K562 (cell line): ENCODE results near the gene ACAP3. TPM values are rescaled to one million over a fixed set of nuclear protein-coding genes. Genes with fewer than 3 reads are reported as not detected.

Source experiments
- ATAC-seq: fragments of 200-7000 bp; cut with Tn5 transposase; 3 replicates; pipeline ENCODE4 v1.9.1; 2020; ENCODE audit warnings: moderate library complexity
- BruUV-seq: library from RNA; stranded (reverse); fragments of 400-500 nt; replicated peaks from 2 replicates; lab custom pipeline; 2021; lab: Mats Ljungman, UMichigan
- CTCF ChIA-PET: fragments of 300-600 bp; formaldehyde crosslinking; extraction: SDS; loops from one replicate; lab custom pipeline; 2021; ENCODE audit warnings: low intra/inter-chr PET ratio; lab: Yijun Ruan, JAX
- POLR2A ChIA-PET: fragments of 300-600, 350-650 bp; sonication (Branson Sonifier 250); formaldehyde crosslinking; extraction: SDS; loops from one replicate; lab custom pipeline; 2021; ENCODE audit warnings: antibody characterized with exemption, inconsistent platforms; lab: Yijun Ruan, JAX
- DNase-seq, 4 experiments: peaks; one replicate each; pipeline versions ENCODE4 v3.0.0 to v3.0.0-alpha.2; 2011 to 2018; ENCODE audit warnings: low spot score in 3 of 4, mixed read lengths in 3 of 4; ENCODE audit errors: extremely low read depth in 1 of 4
- FAIRE-seq: peaks from 2 replicates; lab custom pipeline; 2011; peaks lifted over from hg19 to GRCh38; lab: Jason Lieb, UNC
- H2AFZ ChIP-seq: 2 replicates; pipeline ENCODE4 v1.6.0; 2011; ENCODE audit warnings: low read depth, low read length, control low read depth, inconsistent platforms
- H3K27ac ChIP-seq: fragments of 200-600 bp; 3 replicates; pipeline ENCODE4 v1.8.0; 2011; ENCODE audit warnings: low read depth, mild to moderate bottlenecking, control low read depth, inconsistent platforms, low read length, moderate library complexity, mixed read lengths; ENCODE audit errors: extremely low read depth
- H3K27me3 ChIP-seq, 2 experiments: fragments of 300-600 bp in 1 of 2; 2 replicates in 1 of 2; 3 replicates in 1 of 2; pipeline versions ENCODE4 v1.6.0 to v1.8.0; 2011; ENCODE audit warnings: inconsistent platforms in 2 of 2, low read length in 2 of 2, mild to moderate bottlenecking in 1 of 2, mixed read lengths in 1 of 2, moderate library complexity in 1 of 2; ENCODE audit not compliant: control insufficient read depth in 2 of 2, insufficient read depth in 2 of 2
- H3K36me3 ChIP-seq: fragments of 300-600 bp; 3 replicates; pipeline ENCODE4 v1.8.0; 2011; ENCODE audit warnings: mild to moderate bottlenecking, low read length, inconsistent platforms; ENCODE audit not compliant: control insufficient read depth, insufficient read depth
- H3K4me1 ChIP-seq, 2 experiments: fragments of 200-600 bp in 1 of 2; replicated peaks in 1 of 2; 2 replicates in 1 of 2; 3 replicates in 1 of 2; pipeline versions ENCODE4 v1.5.1 to v1.8.0; 2011; ENCODE audit warnings: inconsistent platforms in 2 of 2, low read length in 2 of 2, mild to moderate bottlenecking in 1 of 2, mixed read lengths in 1 of 2, moderate library complexity in 1 of 2; ENCODE audit not compliant: control insufficient read depth in 2 of 2, insufficient read depth in 2 of 2
- H3K4me2 ChIP-seq: 2 replicates; pipeline ENCODE4 v1.6.1; 2011; ENCODE audit warnings: low read length, control low read depth, inconsistent platforms, mixed read lengths; ENCODE audit not compliant: insufficient read depth
- H3K4me3 ChIP-seq: fragments of 200-600 bp; sonication (generic), shearing (Covaris generic); 2 replicates; pipeline ENCODE4 v1.5.1; 2016; ENCODE audit warnings: control low read depth, inconsistent platforms
- H3K79me2 ChIP-seq: fragments of 200-600 bp; 3 replicates; pipeline ENCODE4 v1.8.0; 2011; ENCODE audit warnings: low read length, inconsistent platforms; ENCODE audit not compliant: control insufficient read depth, insufficient read depth
- H3K9ac ChIP-seq, 2 experiments: 2 replicates each; pipeline versions ENCODE4 v1.6.0 to v1.6.1; 2011; ENCODE audit warnings: low read depth in 2 of 2, low read length in 2 of 2, control low read depth in 1 of 2, inconsistent platforms in 1 of 2, mild to moderate bottlenecking in 1 of 2, mixed read lengths in 1 of 2; ENCODE audit not compliant: insufficient read depth in 1 of 2
- H3K9me1 ChIP-seq: one replicate; pipeline ENCODE4 v1.6.0; 2011; ENCODE audit warnings: inconsistent platforms, mild to moderate bottlenecking, low read length, moderate library complexity; ENCODE audit not compliant: control insufficient read depth, insufficient read depth
- H3K9me3 ChIP-seq: replicated peaks from 2 replicates; pipeline ENCODE4 v1.5.1; 2011; ENCODE audit warnings: low read depth, low read length, inconsistent platforms; ENCODE audit not compliant: control insufficient read depth, insufficient read depth
- H4K20me1 ChIP-seq: replicated peaks from 2 replicates; pipeline ENCODE4 v1.6.1; 2011; ENCODE audit warnings: low read length, inconsistent platforms, mixed read lengths; ENCODE audit not compliant: control insufficient read depth, insufficient read depth
- BCOR ChIP-seq: fragments of 450-650 bp; IDR thresholded peaks from 2 replicates; pipeline ENCODE4 v1.6.1; 2016
- KHSRP ChIP-seq: fragments of 450-650 bp; IDR thresholded peaks from 2 replicates; pipeline ENCODE4 v1.6.1; 2017
- POLR2G ChIP-seq: fragments of 200-400 bp; formaldehyde crosslinking; IDR thresholded peaks from 2 replicates; pipeline ENCODE4 v1.6.1; 2017; ENCODE audit warnings: low read depth, mild to moderate bottlenecking, antibody characterized with exemption, low read length, moderate library complexity
- RBFOX2 ChIP-seq: fragments of 200-400 bp; formaldehyde crosslinking; IDR thresholded peaks from 2 replicates; pipeline ENCODE4 v1.6.1; 2017; ENCODE audit warnings: low read depth, mild to moderate bottlenecking, low read length, moderate library complexity
- SAFB ChIP-seq: fragments of 200-400 bp; formaldehyde crosslinking; IDR thresholded peaks from 2 replicates; pipeline ENCODE4 v1.6.1; 2017; ENCODE audit warnings: low read depth, low read length, borderline replicate concordance
- SMAD3 ChIP-seq: fragments of 450-650 bp; formaldehyde crosslinking; conservative IDR thresholded peaks from 2 replicates; pipeline ENCODE4 v1.4.0; 2020; ENCODE audit warnings: mild to moderate bottlenecking
- U2AF2 ChIP-seq: fragments of 200-400 bp; formaldehyde crosslinking; optimal IDR thresholded peaks from 2 replicates; pipeline ENCODE3; 2017; ENCODE audit warnings: low read depth, mild to moderate bottlenecking, low read length
- YY1 ChIP-seq, 3 experiments: IDR thresholded peaks; 2 replicates each; pipeline ENCODE4 v1.6.1; 2011; ENCODE audit warnings: low read length in 2 of 3, mild to moderate bottlenecking in 2 of 3, moderate library complexity in 2 of 3, borderline replicate concordance in 1 of 3, control low read depth in 1 of 3, low read depth in 1 of 3; ENCODE audit not compliant: insufficient read depth in 3 of 3, insufficient replicate concordance in 2 of 3, control insufficient read depth in 1 of 3, insufficient read length in 1 of 3; ENCODE audit errors: extremely low read depth in 1 of 3
- ZNF586 ChIP-seq: fragments of 450-650 bp; formaldehyde crosslinking; conservative IDR thresholded peaks from 2 replicates; pipeline ENCODE4 v1.4.0; 2020; ENCODE audit warnings: mild to moderate bottlenecking, moderate library complexity
- ZNF695 ChIP-seq: fragments of 450-650 bp; formaldehyde crosslinking; IDR thresholded peaks from 2 replicates; pipeline ENCODE4 v1.4.0; 2020; ENCODE audit warnings: mild to moderate bottlenecking, moderate library complexity
- ZSCAN29 ChIP-seq: fragments of 450-650 bp; IDR thresholded peaks from 2 replicates; pipeline ENCODE4 v1.6.1; 2017
- WGBS: fragments of 100-300 bp; shearing (Covaris generic); methylation state at CpG from one replicate; pipeline ENCODE4 v1.1.6; 2016; ENCODE audit warnings: low coverage, mixed read lengths; ENCODE audit not compliant: insufficient coverage; ENCODE audit errors: missing lambda C conversion rate; 5-methylcytosine and 5-hydroxymethylcytosine counted together
- in situ Hi-C: fragments of 300-500 bp; cut with MboI; formaldehyde crosslinking; loops from 4 replicates; pipeline ENCODE4 v1.15.0; 2018; ENCODE audit warnings: inconsistent platforms, mixed read lengths
- intact Hi-C: fragments of 100-400 bp; cut with micrococcal nuclease; formaldehyde crosslinking; loops from 2 replicates; pipeline ENCODE4 v1.14.2; 2022
- polyA plus RNA-seq, 8 experiments: library from polyadenylated mRNA; depleted of rRNA in 4 of 8; stranded (reverse) in 5 of 8; unstranded in 3 of 8; fragments of >200 nt; fragmentation: Nextera tagmentation in 2 of 8; fragmentation: Illumina TruSeq in 1 of 8; extraction: Ambion mirVana in 2 of 8; extraction: Trizol in 1 of 8; gene quantifications; 2 replicates each; pipeline versions ENCODE4 v1.2.1 to v1.2.3, GENCODE V29; 2011 to 2014; ENCODE audit warnings: inconsistent platforms in 1 of 8, missing spikeins in 1 of 8
- total RNA-seq, 7 experiments: library from RNA; depleted of rRNA in 6 of 7; stranded (reverse); fragments of >200 nt in 6 of 7; fragmentation: Illumina TruSeq in 2 of 7; extraction: Trizol in 2 of 7; gene quantifications; 2 replicates each; pipeline versions ENCODE4 v1.2.1 to v1.2.3, GENCODE V29; 2011 to 2021; ENCODE audit warnings: low replicate concordance in 1 of 7
- TF ChIP-seq, protein P1 (sequence below): sonication (generic); formaldehyde crosslinking; IDR thresholded peaks from 2 replicates; pipeline ENCODE4 v1.9.0; 2022; ENCODE audit warnings: mild to moderate bottlenecking, missing genetic modification reagents
- TF ChIP-seq, protein P2 (sequence below): fragments of 250-450 bp; sonication (Bioruptor Pico); IDR thresholded peaks from 2 replicates; pipeline ENCODE4 v1.5.0; 2021

Gene ACAP3
- total and polyA plus RNA-seq, 9 of the 15 experiments (the other 6 are each of a cell fraction or from before 2014, with no cell fraction given), result 0.01 to 49.0 (median 12.0) TPM

DNA sequence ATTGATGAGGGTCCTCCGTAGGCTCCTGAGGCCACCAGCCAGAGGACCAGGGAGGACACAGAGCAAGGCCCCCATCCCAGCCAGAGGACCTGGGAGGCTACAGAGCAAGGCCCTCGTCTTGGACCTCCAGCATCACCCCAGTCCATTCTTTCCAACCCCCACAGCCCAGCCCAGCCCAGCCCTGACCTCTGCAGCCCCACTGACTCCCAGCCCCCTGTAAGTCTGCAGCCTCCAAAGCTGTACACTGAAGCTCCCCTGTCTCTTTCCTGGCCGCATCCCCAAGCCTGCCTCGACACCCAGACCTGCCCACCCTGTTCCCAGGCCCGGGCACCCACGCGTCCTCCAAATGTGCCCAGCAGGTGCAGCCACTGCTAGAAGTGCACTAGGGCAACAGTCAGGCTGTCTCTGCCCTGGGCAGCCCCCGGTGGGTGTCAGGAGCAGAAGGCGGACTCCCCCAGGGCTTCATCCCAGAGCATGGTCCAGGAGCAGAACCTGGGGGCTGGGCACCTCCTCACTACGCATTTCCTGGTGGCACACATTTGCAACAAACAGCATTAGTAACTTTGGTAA is 39.4 kb upstream of the ACAP3 start:
- peaks cover 8% of the 10 kb centered on the region for H3K9me1 ChIP-seq
- peak overlapping the region; percentile 82 to 98 for H3K9ac ChIP-seq
- peaks cover 30% of the 10 kb centered on the region; the same call in 1 of the 3 replicates for H3K36me3 ChIP-seq
- no peak for FAIRE-seq
- peak overlapping the region; percentile 91 for H3K4me2 ChIP-seq
- WGBS, result 77% methylated on average over 10 of the region's 10 CpGs
- no TSS peak for BruUV-seq
- no peak for ATAC-seq
- H3K27ac ChIP-seq, result peak overlapping the region; percentile 95; the same call in 1 of the 3 replicates
- TF ChIP-seq POLR2G, result peak; percentile 2; the same call in 1 of the 2 replicates
- TF ChIP-seq KHSRP, result no peak
- no peak for DNase-seq
- CTCF ChIA-PET, result no interaction called here
- POLR2A ChIA-PET, result interaction anchor here (0.5 to 4.8 kb wide), 11 partner anchors 9 to 254 kb away, joined by 3 to 22 read pairs (median 6); partner anchors contain the start of genes AURKAIP1 and MRPL20
- no peaks in the 10 kb centered on the region for H3K9me3 ChIP-seq
- H3K79me2 ChIP-seq, result peaks cover 65% of the 10 kb centered on the region
- in situ Hi-C loops, result no loop called here
- H3K27me3 ChIP-seq, result no peaks in the 10 kb centered on the region
- peaks cover 39% of the 10 kb centered on the region for H4K20me1 ChIP-seq
- intact Hi-C loops, result no loop called here
- H3K4me1 ChIP-seq, result peaks cover 14 to 82% of the 10 kb centered on the region in 2 experiments; a peak in 3 of 5 replicates
- no peak overlapping the region for H2AFZ ChIP-seq
- peak overlapping the region; percentile 98 for H3K4me3 ChIP-seq

GRCh38 chr1:1346501-1346890 is 38.8 kb upstream of the ACAP3 start:
- TF ChIP-seq RBFOX2 (0 out of 2 replicates have a peak, but pooled peaks have one; percentile 5), YY1 (IDR thresholded peaks at IDR 0.05; ENCODE audit: borderline replicate concordance in 1 of 3, control insufficient read depth in 1 of 3, extremely low read depth in 1 of 3, insufficient read depth in 3 of 3, insufficient read length in 1 of 3, insufficient replicate concordance in 2 of 3, low read depth in 1 of 3, low read length in 2 of 3) (no peak), U2AF2 (no peak), ZNF586 (CRISPR knock-in tag) (no peak), SMAD3 (CRISPR knock-in tag) (no peak), SAFB (no peak), BCOR (no peak), ZNF695 (no peak), ZSCAN29 (no peak)
- TF ChIP-seq, protein P1, sequence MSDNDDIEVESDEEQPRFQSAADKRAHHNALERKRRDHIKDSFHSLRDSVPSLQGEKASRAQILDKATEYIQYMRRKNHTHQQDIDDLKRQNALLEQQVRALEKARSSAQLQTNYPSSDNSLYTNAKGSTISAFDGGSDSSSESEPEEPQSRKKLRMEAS (CRISPR knock-in tag), result 0 out of 2 replicates have a peak, but pooled peaks have one; percentile 7
- TF ChIP-seq, protein P2, sequence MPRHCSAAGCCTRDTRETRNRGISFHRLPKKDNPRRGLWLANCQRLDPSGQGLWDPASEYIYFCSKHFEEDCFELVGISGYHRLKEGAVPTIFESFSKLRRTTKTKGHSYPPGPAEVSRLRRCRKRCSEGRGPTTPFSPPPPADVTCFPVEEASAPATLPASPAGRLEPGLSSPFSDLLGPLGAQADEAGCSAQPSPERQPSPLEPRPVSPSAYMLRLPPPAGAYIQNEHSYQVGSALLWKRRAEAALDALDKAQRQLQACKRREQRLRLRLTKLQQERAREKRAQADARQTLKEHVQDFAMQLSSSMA (CRISPR knock-in tag), result no peak
- Histone ChIP-seq H3K9me1 (peaks cover 8% of the 10 kb centered on the region), H3K4me1 (peaks cover 11 to 82% of the 10 kb centered on the region in 2 experiments; a peak in 3 of 5 replicates), H2AFZ (no peak overlapping the region), H4K20me1 (peaks cover 37% of the 10 kb centered on the region), H3K9ac (peak overlapping the region in 1 of 2 experiments; percentile 98; a peak in 2 of 4 replicates), H3K27ac (no peak overlapping the region; the same call in 2 of the 3 replicates), H3K36me3 (peaks cover 36% of the 10 kb centered on the region; the same call in 1 of the 3 replicates), H3K9me3 (no peaks in the 10 kb centered on the region), H3K4me2 (peak overlapping the region; percentile 91; the same call in 1 of the 2 replicates), H3K79me2 (peaks cover 65% of the 10 kb centered on the region), H3K4me3 (no peak overlapping the region; the same call in 1 of the 2 replicates), H3K27me3 (no peaks in the 10 kb centered on the region)
- intact Hi-C loops, result no loop called here
- WGBS, result 93% methylated on average over 10 of the region's 10 CpGs
- ChIA-PET CTCF (no interaction called here), POLR2A (interaction anchor here (1.3 to 4.8 kb wide), 5 partner anchors 9 to 29 kb away, joined by 6 to 22 read pairs (median 8); partner anchors contain the start of gene AURKAIP1)
- FAIRE-seq (no peak), DNase-seq (no peak), ATAC-seq (no peak)
- BruUV-seq, result TSS peak; percentile 62
- in situ Hi-C loops, result no loop called here
